ENCODE measurements around the gene CHID1.

Gene CHID1

GRCh38 chr11:828506-829175, 82.0 kb downstream of the CHID1 start:
- no peak overlapping the region for H3K4me3 ChIP-seq (ENCODE audit: low read depth, low read length)
- no peak for TF ChIP-seq MYC (IDR thresholded peaks at IDR 0.05; ENCODE audit: low read depth, low read length)
- TF ChIP-seq MAX (IDR thresholded peaks at IDR 0.05; ENCODE audit: low read depth, low read length) = no peak
- no peak for TF ChIP-seq CTCF (IDR thresholded peaks at IDR 0.05; ENCODE audit: low read depth, low read length)
- no peak for TF ChIP-seq POLR2A (IDR thresholded peaks at IDR 0.05; ENCODE audit: extremely low read depth, insufficient read length)
- no peak for DNase-seq (ENCODE audit: low read depth)

- peak within 1 kb of the TSS; percentile 63 for H3K4me3 ChIP-seq (ENCODE audit: low read depth, low read length)
- DNase-seq (ENCODE audit: low read depth) = peak; percentile 79
- TF ChIP-seq MAX (IDR thresholded peaks at IDR 0.05; ENCODE audit: low read depth, low read length) = no peak
- no peak for TF ChIP-seq POLR2A (IDR thresholded peaks at IDR 0.05; ENCODE audit: extremely low read depth, insufficient read length)
- no peak for TF ChIP-seq MYC (IDR thresholded peaks at IDR 0.05; ENCODE audit: low read depth, low read length)
- TF ChIP-seq CTCF (IDR thresholded peaks at IDR 0.05; ENCODE audit: low read depth, low read length) = no peak
Observed at GRCh38 chr11:827897-828192, 82.8 kb downstream of the CHID1 start, which contains the start of gene CRACR2B. CRACR2B (plus strand) TSS chr11:827919; CDS start chr11:828608, 689 bp downstream.

GRCh38 chr11:827146-827896, 83.3 kb downstream of the CHID1 start:
- H3K4me3 ChIP-seq (ENCODE audit: low read depth, low read length) = peak overlapping the region; percentile 63
- TF ChIP-seq MAX (IDR thresholded peaks at IDR 0.05; ENCODE audit: low read depth, low read length) = peak; percentile 73
- no peak for TF ChIP-seq CTCF (IDR thresholded peaks at IDR 0.05; ENCODE audit: low read depth, low read length)
- TF ChIP-seq MYC (IDR thresholded peaks at IDR 0.05; ENCODE audit: low read depth, low read length) = peak; percentile 79
- TF ChIP-seq POLR2A (IDR thresholded peaks at IDR 0.05; ENCODE audit: extremely low read depth, insufficient read length) = peak; percentile 30
- DNase-seq (ENCODE audit: low read depth) = peak; percentile 85

- DNase-seq (ENCODE audit: low read depth) = peak; percentile 81
- peak overlapping the region; percentile 44 for H3K4me3 ChIP-seq (ENCODE audit: low read depth, low read length)
- TF ChIP-seq CTCF (IDR thresholded peaks at IDR 0.05; ENCODE audit: low read depth, low read length) = no peak
- TF ChIP-seq MAX (IDR thresholded peaks at IDR 0.05; ENCODE audit: low read depth, low read length) = no peak
- TF ChIP-seq MYC (IDR thresholded peaks at IDR 0.05; ENCODE audit: low read depth, low read length) = no peak
- no peak for TF ChIP-seq POLR2A (IDR thresholded peaks at IDR 0.05; ENCODE audit: extremely low read depth, insufficient read length)
Observed at GRCh38 chr11:826836-827145, 83.8 kb downstream of the CHID1 start.

- no peak overlapping the region for H3K4me3 ChIP-seq (ENCODE audit: low read depth, low read length)
- no peak for DNase-seq (ENCODE audit: low read depth)
- no peak for TF ChIP-seq MYC (IDR thresholded peaks at IDR 0.05; ENCODE audit: low read depth, low read length)
- TF ChIP-seq POLR2A (IDR thresholded peaks at IDR 0.05; ENCODE audit: extremely low read depth, insufficient read length) = no peak
- TF ChIP-seq MAX (IDR thresholded peaks at IDR 0.05; ENCODE audit: low read depth, low read length) = no peak
- no peak for TF ChIP-seq CTCF (IDR thresholded peaks at IDR 0.05; ENCODE audit: low read depth, low read length)
Observed at GRCh38 chr11:826227-826621, 84.4 kb downstream of the CHID1 start.

Data from NB4 (cell line).